GM12878 (cell line): Measurements from ENCODE around the gene MAP1LC3B. TPM values are rescaled to one million over a fixed set of nuclear protein-coding genes. Genes with fewer than 3 reads are reported as not detected.

Experiments used
- ATAC-seq: fragments of 200-7000 bp; cut with Tn5 transposase; 3 replicates; pipeline ENCODE4 v1.9.1; 2020; ENCODE audit warnings: mild to moderate bottlenecking, moderate library complexity
- BruUV-seq: library from RNA; stranded (reverse); fragments of 400-500 nt; replicated peaks from 2 replicates; lab custom pipeline; 2021; lab: Mats Ljungman, UMichigan
- CTCF ChIA-PET: fragments of 300-600 bp; sonication (Branson Sonifier 250); formaldehyde crosslinking; extraction: SDS; loops from one replicate; lab custom pipeline; 2021; ENCODE audit warnings: inconsistent platforms; lab: Yijun Ruan, JAX
- POLR2A ChIA-PET: fragments of 350-600 bp; formaldehyde crosslinking; extraction: SDS; loops from one replicate; lab custom pipeline; 2021; ENCODE audit warnings: inconsistent platforms; lab: Charles Lee
- RAD21 ChIA-PET: fragments of 300-600 bp; sonication (Branson Sonifier 250); formaldehyde crosslinking; loops from one replicate; lab custom pipeline; 2023; ENCODE audit warnings: antibody characterized with exemption; ENCODE audit not compliant: unreplicated experiment; lab: Charles Lee
- SMC1A ChIA-PET: fragments of 300-600 bp; sonication (Branson Sonifier 250); formaldehyde crosslinking; loops from one replicate; lab custom pipeline; 2023; ENCODE audit not compliant: unreplicated experiment, uncharacterized antibody; lab: Charles Lee
- DNase-seq: peaks from one replicate; pipeline ENCODE4 v3.0.0-alpha.2; 2011; ENCODE audit warnings: low read depth, low spot score
- FAIRE-seq: peaks from 3 replicates; lab custom pipeline; 2011; peaks lifted over from hg19 to GRCh38; lab: Jason Lieb, UNC
- H2AFZ ChIP-seq: 2 replicates; pipeline ENCODE4 v1.6.0; 2011; ENCODE audit warnings: low read depth, low read length, control low read depth; ENCODE audit not compliant: control insufficient read depth
- H3K27ac ChIP-seq: 2 replicates; pipeline ENCODE4 v1.5.1; 2011; ENCODE audit warnings: control low read depth; ENCODE audit not compliant: control insufficient read depth, insufficient read depth
- H3K27me3 ChIP-seq, 2 experiments: replicated peaks in 1 of 2; 2 replicates each; pipeline versions ENCODE4 v1.6.0 to v1.6.1; 2011; ENCODE audit warnings: low read length in 1 of 2; ENCODE audit not compliant: control insufficient read depth in 2 of 2, insufficient read depth in 2 of 2
- H3K36me3 ChIP-seq, 2 experiments: 2 replicates each; pipeline ENCODE4 v1.5.1; 2011; ENCODE audit warnings: low read length in 1 of 2; ENCODE audit not compliant: control insufficient read depth in 2 of 2, insufficient read depth in 2 of 2
- H3K4me1 ChIP-seq: 2 replicates; pipeline ENCODE4 v1.6.1; 2011; ENCODE audit warnings: mild to moderate bottlenecking, low read length, moderate library complexity, mixed read lengths; ENCODE audit not compliant: control insufficient read depth, insufficient read depth
- H3K4me2 ChIP-seq: 2 replicates; pipeline ENCODE4 v1.6.0; 2011; ENCODE audit warnings: control low read depth; ENCODE audit not compliant: control insufficient read depth, insufficient read depth
- H3K4me3 ChIP-seq: fragments of 200-600 bp; sonication (generic); 2 replicates; pipeline ENCODE4 v1.5.1; 2016
- H3K79me2 ChIP-seq: 2 replicates; pipeline ENCODE4 v1.6.0; 2011; ENCODE audit warnings: low read length; ENCODE audit not compliant: control insufficient read depth, insufficient read depth
- H3K9ac ChIP-seq: 2 replicates; pipeline ENCODE4 v1.8.0; 2011; ENCODE audit warnings: low read length, control low read depth, mixed read lengths; ENCODE audit not compliant: control insufficient read depth, insufficient read depth
- H3K9me3 ChIP-seq: replicated peaks from 3 replicates; pipeline ENCODE4 v1.5.1; 2011; ENCODE audit warnings: mild to moderate bottlenecking, low read length; ENCODE audit not compliant: control insufficient read depth, insufficient read depth
- H4K20me1 ChIP-seq: 2 replicates; pipeline ENCODE4 v1.6.0; 2011; ENCODE audit not compliant: control insufficient read depth, insufficient read depth
- ZBTB4 ChIP-seq: fragments of 450-650 bp; formaldehyde crosslinking; IDR thresholded peaks from 2 replicates; pipeline ENCODE4 v1.4.0; 2022; ENCODE audit warnings: mild to moderate bottlenecking, moderate library complexity
- ZNF592 ChIP-seq: fragments of 450-650 bp; IDR thresholded peaks from 2 replicates; pipeline ENCODE4 v1.6.1; 2017; ENCODE audit warnings: mild to moderate bottlenecking, moderate library complexity
- WGBS: methylation state at CpG from one replicate; pipeline ENCODE4 v1.1.6; 2016; ENCODE audit warnings: low lambda C conversion rate; ENCODE audit not compliant: insufficient replicate concordance, insufficient coverage; ENCODE audit errors: missing lambda C conversion rate; 5-methylcytosine and 5-hydroxymethylcytosine counted together
- in situ Hi-C: fragments of 300-500 bp; cut with MboI; formaldehyde crosslinking; loops from 9 replicates; pipeline ENCODE4 v1.14.3; 2018; ENCODE audit warnings: mixed read lengths
- intact Hi-C: fragments of 100-400 bp; cut with micrococcal nuclease; formaldehyde crosslinking; loops from one replicate; pipeline ENCODE4 v1.14.2; 2022; ENCODE audit not compliant: unreplicated experiment
- polyA plus RNA-seq, 11 experiments: library from polyadenylated mRNA; depleted of rRNA in 4 of 11; unstranded in 6 of 11; stranded (reverse) in 5 of 11; fragments of >200 nt; fragmentation: Nextera tagmentation in 4 of 11; fragmentation: Illumina TruSeq in 1 of 11; extraction: Ambion mirVana in 4 of 11; extraction: Trizol in 1 of 11; gene quantifications; 1 replicate in 1 of 11; 2 replicates in 10 of 11; pipeline versions ENCODE4 v1.2.1 to v1.2.3, GENCODE V29; 2011 to 2016; ENCODE audit warnings: inconsistent platforms in 2 of 11, missing spikeins in 2 of 11, low read depth in 1 of 11
- total RNA-seq, 4 experiments: library from RNA; depleted of rRNA in 3 of 4; stranded (reverse); fragments of >200 nt in 3 of 4; fragmentation: Illumina TruSeq in 1 of 4; extraction: Trizol in 1 of 4; gene quantifications; 2 replicates each; pipeline versions ENCODE4 v1.2.1 to v1.2.3, GENCODE V29; 2013 to 2021

MAP1LC3B gene
- total and polyA plus RNA-seq, 10 of the 15 experiments (the other 5 are each of a cell fraction or from before 2014, with no cell fraction given) = 6.1 to 42.8 (median 13.7) TPM

GRCh38 chr16:87434146-87434667 lies 42.1 kb downstream of the MAP1LC3B start:
- RAD21 ChIA-PET = no interaction called here
- CTCF ChIA-PET = no interaction called here
- Histone ChIP-seq H3K79me2 (no peaks in the 10 kb centered on the region), H3K27me3 (peaks cover 0 to 4% of the 10 kb centered on the region in 2 experiments; a peak in 3 of 4 replicates), H3K9ac (no peak overlapping the region), H4K20me1 (no peaks in the 10 kb centered on the region; the same call in 1 of the 2 replicates), H3K9me3 (no peaks in the 10 kb centered on the region), H3K4me3 (no peak overlapping the region), H3K36me3 (no peaks in the 10 kb centered on the region), H3K4me1 (no peaks in the 10 kb centered on the region), H3K4me2 (no peak overlapping the region), H2AFZ (no peak overlapping the region), H3K27ac (no peak overlapping the region)
- FAIRE-seq (no peak), DNase-seq (no peak), ATAC-seq (no peak)
- SMC1A ChIA-PET = no interaction called here
- POLR2A ChIA-PET = no interaction called here
- 80% methylated on average over 22 of the region's 22 CpGs for WGBS
- BruUV-seq = no TSS peak
- TF ChIP-seq ZBTB4 (CRISPR knock-in tag) (no peak), ZNF592 (no peak)
- intact Hi-C loops (no loop called here), in situ Hi-C loops (no loop called here)
